Measurements from ENCODE around the gene DNAAF5. TPM values are rescaled to one million over a fixed set of nuclear protein-coding genes. Genes with fewer than 3 reads are reported as not detected.

The DNAAF5 gene
- polyA plus RNA-seq, 4 donors, result 6.8 to 29.2 (median 15.5) TPM

- DNase-seq (no peak), FAIRE-seq (no peak)
- Histone ChIP-seq H3K9me3 (ENCODE audit: control insufficient read depth in 2 of 2, insufficient read depth in 1 of 2, low read depth in 1 of 2, low read length in 1 of 2) (peaks cover 4 to 40% of the 10 kb centered on the region in 2 donors), H3K4me3 (ENCODE audit: low read depth in 1 of 3, low read length in 3 of 3) (no peak overlapping the region), H3K4me1 (ENCODE audit: control insufficient read depth in 3 of 3, insufficient read depth in 2 of 3, low read depth in 1 of 3, low read length in 2 of 3) (no peaks in the 10 kb centered on the region), H3K36me3 (ENCODE audit: control insufficient read depth in 3 of 3, insufficient read depth in 2 of 3, low read depth in 1 of 3, low read length in 3 of 3) (peaks cover 0 to 51% (median 2%) of the 10 kb centered on the region in 3 donors), H3K27ac (ENCODE audit: low read depth in 1 of 3, low read length in 2 of 3) (no peak overlapping the region), H3K27me3 (ENCODE audit: control insufficient read depth in 3 of 3, insufficient read depth in 3 of 3, low read length in 3 of 3) (no peaks in the 10 kb centered on the region)
- 94 to 97% (median 96%) methylated on average over 9 of the region's 9 CpGs for WGBS, 3 donors
These were observed 42.1 kb upstream of the DNAAF5 start for GRCh38 chr7:684416-684815.

- H3K4me3 ChIP-seq (ENCODE audit: low read depth in 1 of 3, low read length in 3 of 3), result no peak overlapping the region
- peaks cover 4 to 48% of the 10 kb centered on the region in 2 donors for H3K9me3 ChIP-seq (ENCODE audit: control insufficient read depth in 2 of 2, insufficient read depth in 1 of 2, low read depth in 1 of 2, low read length in 1 of 2)
- peaks cover 0 to 45% (median 2%) of the 10 kb centered on the region in 3 donors for H3K36me3 ChIP-seq (ENCODE audit: control insufficient read depth in 3 of 3, insufficient read depth in 2 of 3, low read depth in 1 of 3, low read length in 3 of 3)
- FAIRE-seq (no peak), DNase-seq (no peak)
- H3K27ac ChIP-seq (ENCODE audit: low read depth in 1 of 3, low read length in 2 of 3), result no peak overlapping the region
- 92 to 97% (median 96%) methylated on average over 1 of the region's 1 CpG for WGBS, 3 donors
- H3K27me3 ChIP-seq (ENCODE audit: control insufficient read depth in 3 of 3, insufficient read depth in 3 of 3, low read length in 3 of 3), result no peaks in the 10 kb centered on the region
- no peaks in the 10 kb centered on the region for H3K4me1 ChIP-seq (ENCODE audit: control insufficient read depth in 3 of 3, insufficient read depth in 2 of 3, low read depth in 1 of 3, low read length in 2 of 3)
These were observed 41.0 kb upstream of the DNAAF5 start for GRCh38 chr7:685540-685939.

GRCh38 chr7:690478-691360, 35.8 kb upstream of the DNAAF5 start:
- WGBS, 3 donors, result 94 to 99% (median 98%) methylated on average over 25 to 27 of the region's 27 CpGs
- no peak for FAIRE-seq
- H3K36me3 ChIP-seq (ENCODE audit: control insufficient read depth in 3 of 3, insufficient read depth in 2 of 3, low read depth in 1 of 3, low read length in 3 of 3), result peaks cover 0 to 48% (median 0%) of the 10 kb centered on the region in 3 donors

GRCh38 chr7:691361-692045, 35.0 kb upstream of the DNAAF5 start:
- Histone ChIP-seq H3K4me3 (ENCODE audit: low read depth in 1 of 3, low read length in 3 of 3) (no peak overlapping the region), H3K9me3 (ENCODE audit: control insufficient read depth in 2 of 2, insufficient read depth in 1 of 2, low read depth in 1 of 2, low read length in 1 of 2) (peaks cover 4 to 53% of the 10 kb centered on the region in 2 donors), H3K27ac (ENCODE audit: low read depth in 1 of 3, low read length in 2 of 3) (no peak overlapping the region), H3K36me3 (ENCODE audit: control insufficient read depth in 3 of 3, insufficient read depth in 2 of 3, low read depth in 1 of 3, low read length in 3 of 3) (peaks cover 0 to 54% (median 0%) of the 10 kb centered on the region in 3 donors), H3K27me3 (ENCODE audit: control insufficient read depth in 3 of 3, insufficient read depth in 3 of 3, low read length in 3 of 3) (no peaks in the 10 kb centered on the region), H3K4me1 (ENCODE audit: control insufficient read depth in 3 of 3, insufficient read depth in 2 of 3, low read depth in 1 of 3, low read length in 2 of 3) (no peaks in the 10 kb centered on the region)
- no peak for FAIRE-seq
- WGBS, 3 donors, result 94 to 96% (median 95%) methylated on average over 25 of the region's 25 CpGs
- no peak for DNase-seq

More at GRCh38 chr7:690478-691360, 35.8 kb upstream of the DNAAF5 start:
- no peaks in the 10 kb centered on the region for H3K4me1 ChIP-seq (ENCODE audit: control insufficient read depth in 3 of 3, insufficient read depth in 2 of 3, low read depth in 1 of 3, low read length in 2 of 3)
- H3K27me3 ChIP-seq (ENCODE audit: control insufficient read depth in 3 of 3, insufficient read depth in 3 of 3, low read length in 3 of 3), result no peaks in the 10 kb centered on the region
- no peak for DNase-seq
- H3K9me3 ChIP-seq (ENCODE audit: control insufficient read depth in 2 of 2, insufficient read depth in 1 of 2, low read depth in 1 of 2, low read length in 1 of 2), result peaks cover 4 to 58% of the 10 kb centered on the region in 2 donors
- no peak overlapping the region for H3K4me3 ChIP-seq (ENCODE audit: low read depth in 1 of 3, low read length in 3 of 3)
- no peak overlapping the region for H3K27ac ChIP-seq (ENCODE audit: low read depth in 1 of 3, low read length in 2 of 3)

- WGBS, 3 donors, result 92 to 97% (median 93%) methylated on average over 22 of the region's 22 CpGs
- no peak for DNase-seq
- H3K9me3 ChIP-seq (ENCODE audit: control insufficient read depth in 2 of 2, insufficient read depth in 1 of 2, low read depth in 1 of 2, low read length in 1 of 2), result peaks cover 4 to 40% of the 10 kb centered on the region in 2 donors
- peaks cover 0 to 3% (median 0%) of the 10 kb centered on the region in 3 donors for H3K4me1 ChIP-seq (ENCODE audit: control insufficient read depth in 3 of 3, insufficient read depth in 2 of 3, low read depth in 1 of 3, low read length in 2 of 3)
- H3K27me3 ChIP-seq (ENCODE audit: control insufficient read depth in 3 of 3, insufficient read depth in 3 of 3, low read length in 3 of 3), result no peaks in the 10 kb centered on the region
- H3K27ac ChIP-seq (ENCODE audit: low read depth in 1 of 3, low read length in 2 of 3), result no peak overlapping the region
- no peak for FAIRE-seq
- no peak overlapping the region for H3K4me3 ChIP-seq (ENCODE audit: low read depth in 1 of 3, low read length in 3 of 3)
- H3K36me3 ChIP-seq (ENCODE audit: control insufficient read depth in 3 of 3, insufficient read depth in 2 of 3, low read depth in 1 of 3, low read length in 3 of 3), result peaks cover 0 to 63% (median 0%) of the 10 kb centered on the region in 3 donors
These were observed 33.2 kb upstream of the DNAAF5 start for GRCh38 chr7:693280-693679.

- 91 to 95% (median 93%) methylated on average over 9 of the region's 9 CpGs for WGBS, 3 donors
These were observed 30.1 kb upstream of the DNAAF5 start for GRCh38 chr7:696426-696811.

GRCh38 chr7:696812-697551, 29.5 kb upstream of the DNAAF5 start:
- Histone ChIP-seq H3K36me3 (ENCODE audit: control insufficient read depth in 3 of 3, insufficient read depth in 2 of 3, low read depth in 1 of 3, low read length in 3 of 3) (peaks cover 0 to 59% (median 0%) of the 10 kb centered on the region in 3 donors), H3K27me3 (ENCODE audit: control insufficient read depth in 3 of 3, insufficient read depth in 3 of 3, low read length in 3 of 3) (no peaks in the 10 kb centered on the region), H3K27ac (ENCODE audit: low read depth in 1 of 3, low read length in 2 of 3) (peak overlapping the region in 2 of 3 donors; percentile 32 to 33), H3K9me3 (ENCODE audit: control insufficient read depth in 2 of 2, insufficient read depth in 1 of 2, low read depth in 1 of 2, low read length in 1 of 2) (peaks cover 0 to 7% of the 10 kb centered on the region in 2 donors), H3K4me3 (ENCODE audit: low read depth in 1 of 3, low read length in 3 of 3) (no peak overlapping the region), H3K4me1 (ENCODE audit: control insufficient read depth in 3 of 3, insufficient read depth in 2 of 3, low read depth in 1 of 3, low read length in 2 of 3) (peaks cover 0 to 7% (median 0%) of the 10 kb centered on the region in 3 donors)
- DNase-seq (no peak), FAIRE-seq (no peak)
- 75 to 93% (median 84%) methylated on average over 29 of the region's 29 CpGs for WGBS, 3 donors

More at GRCh38 chr7:696426-696811, 30.1 kb upstream of the DNAAF5 start:
- H3K27me3 ChIP-seq (ENCODE audit: control insufficient read depth in 3 of 3, insufficient read depth in 3 of 3, low read length in 3 of 3), result no peaks in the 10 kb centered on the region
- peaks cover 0 to 64% (median 0%) of the 10 kb centered on the region in 3 donors for H3K36me3 ChIP-seq (ENCODE audit: control insufficient read depth in 3 of 3, insufficient read depth in 2 of 3, low read depth in 1 of 3, low read length in 3 of 3)
- DNase-seq, result no peak
- H3K4me3 ChIP-seq (ENCODE audit: low read depth in 1 of 3, low read length in 3 of 3), result no peak overlapping the region
- FAIRE-seq, result no peak
- H3K27ac ChIP-seq (ENCODE audit: low read depth in 1 of 3, low read length in 2 of 3), result no peak overlapping the region
- peaks cover 0 to 13% of the 10 kb centered on the region in 2 donors for H3K9me3 ChIP-seq (ENCODE audit: control insufficient read depth in 2 of 2, insufficient read depth in 1 of 2, low read depth in 1 of 2, low read length in 1 of 2)
- peaks cover 0 to 7% (median 0%) of the 10 kb centered on the region in 3 donors for H3K4me1 ChIP-seq (ENCODE audit: control insufficient read depth in 3 of 3, insufficient read depth in 2 of 3, low read depth in 1 of 3, low read length in 2 of 3)

Data from small intestine (tissue), 7 donors.